Fibroblast of lung (primary cell): ENCODE results near the gene DPYSL3. TPM values are rescaled to one million over a fixed set of nuclear protein-coding genes. Genes with fewer than 3 reads are reported as not detected.
A peak's percentile ranks its signal among the peaks of the same experiment; 100 is the strongest.

Experiments
- DNase-seq, 2 donors: peaks; one replicate each; pipeline versions ENCODE4 v3.0.0 to v3.0.0-alpha.2; 2010; ENCODE audit warnings: low read depth in 2 of 2
- H2AFZ ChIP-seq: 2 replicates; pipeline ENCODE4 v1.5.1; 2012; ENCODE audit warnings: low read length, control low read depth, inconsistent platforms
- H3K27ac ChIP-seq: 2 replicates; pipeline ENCODE4 v1.5.1; 2011; ENCODE audit warnings: low read length, control low read depth; ENCODE audit not compliant: insufficient read depth
- H3K27me3 ChIP-seq: 2 replicates; pipeline ENCODE4 v1.5.1; 2011; ENCODE audit warnings: mild to moderate bottlenecking, low read length; ENCODE audit not compliant: control insufficient read depth, insufficient read depth
- H3K36me3 ChIP-seq: 2 replicates; pipeline ENCODE4 v1.5.1; 2011; ENCODE audit warnings: low read length; ENCODE audit not compliant: control insufficient read depth, insufficient read depth
- H3K4me1 ChIP-seq: 2 replicates; pipeline ENCODE4 v1.5.1; 2011; ENCODE audit warnings: low read length; ENCODE audit not compliant: control insufficient read depth, insufficient read depth; ENCODE audit errors: extremely low read depth
- H3K4me2 ChIP-seq: 2 replicates; pipeline ENCODE4 v1.5.1; 2011; ENCODE audit warnings: low read length, control low read depth; ENCODE audit not compliant: insufficient read depth; ENCODE audit errors: extremely low read depth
- H3K4me3 ChIP-seq, 4 experiments: fragments of 200-600 bp in 1 of 4; sonication (generic) in 1 of 4; replicated peaks in 1 of 4; 2 replicates each; pipeline ENCODE4 v1.5.1; 2011 to 2016; ENCODE audit warnings: low read length in 4 of 4, low read depth in 3 of 4, mild to moderate bottlenecking in 3 of 4, control low read depth in 2 of 4, inconsistent platforms in 1 of 4, mixed read lengths in 1 of 4; ENCODE audit not compliant: insufficient read depth in 1 of 4; ENCODE audit errors: control extremely low read depth in 1 of 4
- H3K79me2 ChIP-seq: 2 replicates; pipeline ENCODE4 v1.5.1; 2012; ENCODE audit warnings: mild to moderate bottlenecking, low read length, inconsistent platforms; ENCODE audit not compliant: control insufficient read depth, insufficient read depth
- H3K9ac ChIP-seq: 2 replicates; pipeline ENCODE4 v1.5.1; 2011; ENCODE audit warnings: mild to moderate bottlenecking, low read length, control low read depth; ENCODE audit not compliant: insufficient read depth
- H3K9me3 ChIP-seq: 2 replicates; pipeline ENCODE4 v1.5.1; 2012; ENCODE audit warnings: low read depth, low read length; ENCODE audit not compliant: control insufficient read depth, insufficient read depth
- H4K20me1 ChIP-seq: 2 replicates; pipeline ENCODE4 v1.5.1; 2011; ENCODE audit warnings: low read length; ENCODE audit not compliant: control insufficient read depth, insufficient read depth; ENCODE audit errors: extremely low read depth
- CTCF ChIP-seq, 2 donors: IDR thresholded peaks in 1 of 2; conservative IDR thresholded peaks in 1 of 2; 1 replicate in 1 of 2; 2 replicates in 1 of 2; pipeline ENCODE4 v1.5.1; 2011 to 2012; ENCODE audit warnings: low read length in 2 of 2, control low read depth in 1 of 2, inconsistent platforms in 1 of 2, low read depth in 1 of 2, mild to moderate bottlenecking in 1 of 2
- EZH2 ChIP-seq: IDR thresholded peaks from 2 replicates; pipeline ENCODE4 v1.5.1; 2012; ENCODE audit warnings: low read length, control low read depth, mild to moderate bottlenecking; ENCODE audit errors: missing control alignments
- polyA plus RNA-seq, 2 donors: library from polyadenylated mRNA; depleted of rRNA in 1 of 2; stranded (reverse) in 1 of 2; unstranded in 1 of 2; fragments of >200 nt; gene quantifications; 2 replicates each; pipeline ENCODE4 v1.2.1, GENCODE V29; 2011 to 2012; ENCODE audit warnings: missing spikeins in 1 of 2
- total RNA-seq: library from RNA; depleted of rRNA; stranded (reverse); fragments of >200 nt; gene quantifications from 2 replicates; pipeline ENCODE4 v1.2.1, GENCODE V29; 2014

Gene DPYSL3
- total and polyA plus RNA-seq, 2 donors (not counting 1 experiment from before 2014, with no cell fraction given): 52.4 to 206 TPM

- Histone ChIP-seq H3K36me3 (peaks cover 4% of the 10 kb centered on the region), H3K79me2 (no peaks in the 10 kb centered on the region), H4K20me1 (no peaks in the 10 kb centered on the region), H3K9me3 (no peaks in the 10 kb centered on the region), H3K4me3 (no peak overlapping the region), H3K9ac (no peak overlapping the region), H2AFZ (no peak overlapping the region), H3K4me1 (peaks cover 15% of the 10 kb centered on the region), H3K27me3 (no peaks in the 10 kb centered on the region), H3K4me2 (no peak overlapping the region), H3K27ac (no peak overlapping the region)
- DNase-seq: no peak
- TF ChIP-seq CTCF (conservative IDR thresholded peaks at IDR 0.05 in 1 of 2, IDR thresholded peaks at IDR 0.05 in 1 of 2; ENCODE audit: low read depth in 1 of 2, low read length in 2 of 2): no peak
- TF ChIP-seq EZH2: no peak
These were observed 100.9 kb downstream of the DPYSL3 start for GRCh38 chr5:147408980-147409379.

DNA sequence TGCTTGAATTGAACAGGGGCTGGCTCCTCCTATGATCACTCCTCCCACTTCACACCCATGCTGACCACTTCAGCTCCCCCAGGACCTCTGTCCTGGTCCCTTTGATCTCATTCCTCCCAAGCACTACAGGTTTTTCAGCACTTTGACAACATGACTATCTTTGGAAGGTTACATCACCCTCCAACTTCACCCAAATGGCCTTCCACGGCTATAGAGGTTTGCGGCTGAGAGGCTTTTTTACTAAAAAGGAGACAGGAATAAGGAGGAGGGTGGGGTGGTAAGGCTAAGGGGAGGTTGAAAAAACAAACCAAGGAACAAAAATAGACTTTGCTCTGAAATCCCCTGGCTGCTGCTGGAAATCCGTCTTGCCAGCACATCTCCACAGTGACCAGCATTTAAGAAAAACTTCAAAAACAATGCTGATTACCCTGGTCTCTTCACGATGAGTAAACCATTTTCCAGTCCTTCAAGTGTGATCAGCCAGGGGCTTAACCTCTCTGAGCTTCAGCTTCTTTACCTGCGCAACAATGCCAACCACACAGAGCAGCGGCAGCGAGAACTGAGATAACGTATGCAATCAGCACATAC, 102.7 kb downstream of the DPYSL3 start:
- no peaks in the 10 kb centered on the region for H3K79me2 ChIP-seq
- H3K27me3 ChIP-seq: no peaks in the 10 kb centered on the region
- H3K4me1 ChIP-seq: peaks cover 24% of the 10 kb centered on the region
- peaks cover 4% of the 10 kb centered on the region for H3K36me3 ChIP-seq
- no peak overlapping the region for H3K9ac ChIP-seq
- H4K20me1 ChIP-seq: no peaks in the 10 kb centered on the region
- H3K4me2 ChIP-seq: no peak overlapping the region
- no peaks in the 10 kb centered on the region for H3K9me3 ChIP-seq
- no peak overlapping the region for H3K4me3 ChIP-seq
- no peak overlapping the region for H3K27ac ChIP-seq
- DNase-seq: peak; percentile 64 to 93
- TF ChIP-seq EZH2 (no peak), CTCF (conservative IDR thresholded peaks at IDR 0.05 in 1 of 2, IDR thresholded peaks at IDR 0.05 in 1 of 2; ENCODE audit: low read depth in 1 of 2, low read length in 2 of 2) (no peak)
- no peak overlapping the region for H2AFZ ChIP-seq

- H2AFZ ChIP-seq: no peak overlapping the region
- no peaks in the 10 kb centered on the region for H4K20me1 ChIP-seq
- TF ChIP-seq EZH2: no peak
- no peak for TF ChIP-seq CTCF (conservative IDR thresholded peaks at IDR 0.05 in 1 of 2, IDR thresholded peaks at IDR 0.05 in 1 of 2; ENCODE audit: low read depth in 1 of 2, low read length in 2 of 2)
- no peaks in the 10 kb centered on the region for H3K27me3 ChIP-seq
- H3K4me3 ChIP-seq: no peak overlapping the region
- no peaks in the 10 kb centered on the region for H3K79me2 ChIP-seq
- no peak overlapping the region for H3K4me2 ChIP-seq
- no peak for DNase-seq
- H3K4me1 ChIP-seq: peaks cover 24% of the 10 kb centered on the region
- no peak overlapping the region for H3K27ac ChIP-seq
- peaks cover 4% of the 10 kb centered on the region for H3K36me3 ChIP-seq
- H3K9me3 ChIP-seq: no peaks in the 10 kb centered on the region
- no peak overlapping the region for H3K9ac ChIP-seq
These were observed 103.2 kb downstream of the DPYSL3 start for GRCh38 chr5:147406636-147407035.
